H1 (cell line): ENCODE measurements around the gene IL1A. TPM values are rescaled to one million over a fixed set of nuclear protein-coding genes. Genes with fewer than 3 reads are reported as not detected.

Source experiments
- CTCF ChIA-PET: fragments of 300-600 bp; sonication (Branson Sonifier 250); formaldehyde crosslinking; loops from one replicate; lab custom pipeline; 2021; ENCODE audit not compliant: partially characterized antibody; lab: Charles Lee
- POLR2A ChIA-PET: fragments of 300-600 bp; sonication (Branson Sonifier 250); formaldehyde crosslinking; loops from one replicate; lab custom pipeline; 2021; ENCODE audit warnings: inconsistent platforms; ENCODE audit not compliant: partially characterized antibody; lab: Charles Lee
- DNase-seq, 2 experiments: peaks; one replicate each; pipeline versions ENCODE4 v3.0.0 to v3.0.0-alpha.2; 2010 to 2022; ENCODE audit warnings: low spot score in 2 of 2, low read depth in 1 of 2, mixed read lengths in 1 of 2
- FAIRE-seq: peaks from 2 replicates; lab custom pipeline; 2011; peaks lifted over from hg19 to GRCh38; lab: Jason Lieb, UNC
- H2AFZ ChIP-seq: 2 replicates; pipeline ENCODE4 v1.8.1; 2012; ENCODE audit warnings: low read length, inconsistent platforms
- H2AK5ac ChIP-seq: 2 replicates; pipeline ENCODE4 v1.6.1; 2013; ENCODE audit warnings: low read depth, low read length
- H2BK120ac ChIP-seq: replicated peaks from 2 replicates; pipeline ENCODE3; 2013; ENCODE audit warnings: low read depth, low read length, inconsistent platforms
- H2BK12ac ChIP-seq: 2 replicates; pipeline ENCODE4 v1.6.1; 2013; ENCODE audit warnings: low read depth, low read length
- H2BK15ac ChIP-seq: 2 replicates; pipeline ENCODE4 v1.6.1; 2013; ENCODE audit warnings: low read length
- H2BK20ac ChIP-seq: 2 replicates; pipeline ENCODE4 v1.6.1; 2013; ENCODE audit warnings: low read length
- H2BK5ac ChIP-seq: 2 replicates; pipeline ENCODE4 v1.6.1; 2013; ENCODE audit warnings: low read depth, low read length
- H3K14ac ChIP-seq: 2 replicates; pipeline ENCODE4 v1.6.1; 2013; ENCODE audit warnings: inconsistent platforms; ENCODE audit not compliant: insufficient read length
- H3K18ac ChIP-seq: 2 replicates; pipeline ENCODE4 v1.6.1; 2013; ENCODE audit warnings: low read length; ENCODE audit errors: extremely low read depth
- H3K23ac ChIP-seq: 2 replicates; pipeline ENCODE4 v1.6.1; 2013; ENCODE audit warnings: inconsistent platforms; ENCODE audit not compliant: insufficient read length
- H3K23me2 ChIP-seq: 2 replicates; pipeline ENCODE4 v1.6.1; 2013; ENCODE audit warnings: low read depth, low read length
- H3K27ac ChIP-seq: 2 replicates; pipeline ENCODE4 v1.6.1; 2011; ENCODE audit warnings: low read depth, low read length, inconsistent platforms
- H3K27me3 ChIP-seq, 4 experiments: replicated peaks in 1 of 4; 1 replicate in 1 of 4; 2 replicates in 3 of 4; pipeline versions ENCODE4 v1.6.1 to v1.8.1; 2011 to 2013; ENCODE audit warnings: low read length in 3 of 4, mild to moderate bottlenecking in 3 of 4, inconsistent platforms in 2 of 4, mixed read lengths in 2 of 4, moderate library complexity in 1 of 4; ENCODE audit not compliant: control insufficient read depth in 3 of 4, insufficient read depth in 3 of 4; ENCODE audit errors: extremely low read depth in 1 of 4
- H3K36me3 ChIP-seq, 4 experiments: 2 replicates each; pipeline versions ENCODE4 v1.6.1 to v1.8.1; 2011 to 2013; ENCODE audit warnings: mild to moderate bottlenecking in 4 of 4, low read length in 3 of 4, moderate library complexity in 2 of 4, control low read depth in 1 of 4, inconsistent platforms in 1 of 4; ENCODE audit not compliant: insufficient read depth in 4 of 4, control insufficient read depth in 2 of 4
- H3K4ac ChIP-seq: replicated peaks from 2 replicates; pipeline ENCODE3; 2013; ENCODE audit warnings: low read length, low read depth, mixed read lengths, inconsistent platforms; ENCODE audit not compliant: insufficient read length
- H3K4me1 ChIP-seq, 4 experiments: replicated peaks in 1 of 4; 1 replicate in 1 of 4; 2 replicates in 3 of 4; pipeline versions ENCODE4 v1.6.1 to v1.8.1; 2011 to 2013; ENCODE audit warnings: low read length in 3 of 4, inconsistent platforms in 2 of 4, mixed read lengths in 1 of 4; ENCODE audit not compliant: insufficient read depth in 4 of 4, control insufficient read depth in 3 of 4
- H3K4me2 ChIP-seq, 2 experiments: 2 replicates each; pipeline versions ENCODE4 v1.6.1 to v1.8.1; 2011 to 2013; ENCODE audit warnings: low read depth in 2 of 2, low read length in 2 of 2, control low read depth in 1 of 2, inconsistent platforms in 1 of 2, mild to moderate bottlenecking in 1 of 2; ENCODE audit not compliant: insufficient read depth in 1 of 2
- H3K4me3 ChIP-seq, 4 experiments: fragments of 200-600, 300-600 bp in 1 of 4; sonication (generic), shearing (Covaris generic), sonication (Bioruptor Twin) in 1 of 4; 2 replicates each; pipeline versions ENCODE4 v1.5.1 to v1.8.1; 2011 to 2016; ENCODE audit warnings: low read length in 4 of 4, low read depth in 3 of 4, control low read depth in 2 of 4, inconsistent platforms in 2 of 4, mild to moderate bottlenecking in 2 of 4, mixed read lengths in 1 of 4, moderate library complexity in 1 of 4; ENCODE audit not compliant: insufficient read depth in 2 of 4; ENCODE audit errors: extremely low read depth in 1 of 4
- H3K56ac ChIP-seq: replicated peaks from 2 replicates; pipeline ENCODE3; 2013; ENCODE audit warnings: low read depth, mild to moderate bottlenecking, mixed read lengths, low read length, inconsistent platforms; ENCODE audit not compliant: insufficient read length
- H3K79me1 ChIP-seq: 2 replicates; pipeline ENCODE4 v1.6.1; 2013; ENCODE audit warnings: low read depth, low read length, control low read depth
- H3K79me2 ChIP-seq, 2 experiments: 2 replicates each; pipeline versions ENCODE4 v1.6.1 to v1.8.1; 2012 to 2013; ENCODE audit warnings: low read length in 2 of 2, mild to moderate bottlenecking in 2 of 2, inconsistent platforms in 1 of 2; ENCODE audit not compliant: insufficient read depth in 2 of 2, control insufficient read depth in 1 of 2
- H3K9ac ChIP-seq, 4 experiments: replicated peaks in 1 of 4; 1 replicate in 1 of 4; 2 replicates in 3 of 4; pipeline versions ENCODE4 v1.6.1 to v1.8.1; 2011 to 2013; ENCODE audit warnings: low read depth in 3 of 4, low read length in 3 of 4, control low read depth in 2 of 4, mild to moderate bottlenecking in 2 of 4, moderate library complexity in 2 of 4, inconsistent platforms in 1 of 4; ENCODE audit errors: extremely low read depth in 1 of 4
- H3K9me3 ChIP-seq, 2 experiments: 2 replicates each; pipeline versions ENCODE4 v1.6.1 to v1.8.1; 2012 to 2013; ENCODE audit warnings: mild to moderate bottlenecking in 2 of 2, moderate library complexity in 2 of 2, control low read depth in 1 of 2, inconsistent platforms in 1 of 2, low read depth in 1 of 2, low read length in 1 of 2, mixed read lengths in 1 of 2; ENCODE audit not compliant: insufficient read depth in 2 of 2
- H4K20me1 ChIP-seq, 2 experiments: replicated peaks in 1 of 2; 2 replicates each; pipeline versions ENCODE3 to v1.8.1; 2011 to 2013; ENCODE audit warnings: inconsistent platforms in 2 of 2, low read length in 2 of 2, mild to moderate bottlenecking in 1 of 2; ENCODE audit not compliant: insufficient read depth in 2 of 2, control insufficient read depth in 1 of 2
- H4K5ac ChIP-seq: 2 replicates; pipeline ENCODE4 v1.6.1; 2013; ENCODE audit warnings: low read length, low read depth, mixed read lengths, inconsistent platforms; ENCODE audit not compliant: insufficient read length
- H4K8ac ChIP-seq: 2 replicates; pipeline ENCODE4 v1.8.0; 2013; ENCODE audit warnings: mild to moderate bottlenecking, moderate library complexity, low read length, inconsistent platforms; ENCODE audit not compliant: insufficient read depth; ENCODE audit errors: extremely low read depth
- H4K91ac ChIP-seq: replicated peaks from 2 replicates; pipeline ENCODE3; 2013; ENCODE audit warnings: low read length, mixed read lengths, inconsistent platforms; ENCODE audit not compliant: insufficient read length
- WGBS, 2 experiments: shearing (Covaris generic) in 1 of 2; methylation state at CpG; one replicate each; pipeline versions ENCODE4 v1.1.6 to v1.1.7; 2013 to 2015; ENCODE audit warnings: low lambda C conversion rate in 2 of 2, mixed read lengths in 2 of 2, inconsistent platforms in 1 of 2, low coverage in 1 of 2, missing lambda C conversion rate in 1 of 2; ENCODE audit not compliant: insufficient replicate concordance in 2 of 2, insufficient coverage in 1 of 2, insufficient read length in 1 of 2; ENCODE audit errors: extremely low coverage in 1 of 2, missing lambda C conversion rate in 1 of 2; 5-methylcytosine and 5-hydroxymethylcytosine counted together
- polyA plus RNA-seq, 7 experiments: library from polyadenylated mRNA; depleted of rRNA in 3 of 7; stranded (reverse) in 5 of 7; unstranded in 2 of 7; fragments of >200 nt in 5 of 7; fragments of 200-250 nt in 2 of 7; gene quantifications; 1 replicate in 5 of 7; 2 replicates in 1 of 7; 4 replicates in 1 of 7; pipeline versions ENCODE4 v1.2.1 to v1.2.3, GENCODE V29; 2011 to 2013; ENCODE audit warnings: missing spikeins in 2 of 7, mixed read lengths in 2 of 7
- total RNA-seq: library from RNA; stranded (reverse); fragmentation: NEBNext Ultra II Directional; extraction: Animal tissue kit (Norgen Biotek cat#: 25700); gene quantifications from 2 replicates; pipeline ENCODE4 v1.2.1, GENCODE V29; 2021

The IL1A gene
- total and polyA plus RNA-seq, 2 of the 8 experiments (the other 6 are each of a cell fraction or from before 2014, with no cell fraction given) = 0.32 to 0.74 TPM

DNA sequence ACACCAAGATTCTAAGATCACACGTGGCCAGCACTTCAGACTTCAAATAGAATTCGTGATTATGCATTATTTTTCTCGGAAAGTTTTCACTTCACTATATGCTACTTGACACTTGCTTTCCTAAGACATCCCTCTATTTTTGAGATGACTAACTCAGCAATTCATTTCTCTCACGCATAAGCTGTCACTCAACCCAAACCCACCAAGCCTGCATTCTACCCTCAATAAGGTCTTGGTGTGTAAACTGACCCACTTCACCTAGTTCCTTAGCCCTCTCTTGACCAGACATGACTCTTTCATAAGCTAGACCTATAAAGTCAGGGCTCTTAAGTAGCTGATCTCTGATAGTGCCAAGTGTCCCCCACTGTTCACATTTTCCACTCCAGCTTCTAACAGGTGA is 31.6 kb downstream of the IL1A start:
- 86% methylated on average over 4 of the region's 4 CpGs; no CpG with 5 or more reads in 1 of the 2 experiments for WGBS, 2 experiments
- H4K5ac ChIP-seq = no peak overlapping the region
- H3K23me2 ChIP-seq = 0 out of 2 replicates have a peak, but pooled peaks cover 1% of the 10 kb centered on the region
- H3K14ac ChIP-seq = no peak overlapping the region
- no peaks in the 10 kb centered on the region for H3K4me1 ChIP-seq
- H4K8ac ChIP-seq = no peak overlapping the region
- peaks cover 4 to 51% (median 33%) of the 10 kb centered on the region in 4 experiments; a peak in 7 of 8 replicates for H3K36me3 ChIP-seq
- ChIA-PET POLR2A (no interaction called here), CTCF (interaction anchor here (0.7 to 9.8 kb wide), 6 partner anchors 13 to 196 kb away, joined by 3 to 178 read pairs (median 4); no protein-coding TSS in a partner anchor)
- no peak overlapping the region for H3K4ac ChIP-seq
- no peak overlapping the region for H2BK20ac ChIP-seq
- H3K4me2 ChIP-seq = no peak overlapping the region
- no peaks in the 10 kb centered on the region for H3K27me3 ChIP-seq
- no peak overlapping the region for H2BK15ac ChIP-seq
- H2AFZ ChIP-seq = no peak overlapping the region
- DNase-seq = no peak
- no peaks in the 10 kb centered on the region for H3K79me2 ChIP-seq
- no peaks in the 10 kb centered on the region for H3K9me3 ChIP-seq
- no peak overlapping the region for H3K23ac ChIP-seq
- no peak overlapping the region for H2BK5ac ChIP-seq
- H2BK120ac ChIP-seq = no peak overlapping the region
- no peak overlapping the region for H2AK5ac ChIP-seq
- no peak overlapping the region for H3K4me3 ChIP-seq
- H3K79me1 ChIP-seq = peaks cover 2% of the 10 kb centered on the region; the same call in 1 of the 2 replicates
- no peak overlapping the region for H3K9ac ChIP-seq
- H3K18ac ChIP-seq = no peak overlapping the region
- H2BK12ac ChIP-seq = no peak overlapping the region
- no peak overlapping the region for H3K56ac ChIP-seq
- H4K20me1 ChIP-seq = peaks cover 0 to 2% of the 10 kb centered on the region in 2 experiments
- no peak overlapping the region for H4K91ac ChIP-seq
- no peak for FAIRE-seq
- H3K27ac ChIP-seq = no peak overlapping the region
